Osteocyte (in vitro differentiated cells): ENCODE measurements around the gene VAPA. TPM values are rescaled to one million over a fixed set of nuclear protein-coding genes. Genes with fewer than 3 reads are reported as not detected.

Source experiments
- DNase-seq: peaks from one replicate; pipeline ENCODE4 v3.0.0; 2021; ENCODE audit warnings: mixed read lengths; ENCODE audit not compliant: unreplicated experiment; ENCODE audit errors: extremely low spot score
- H3K27ac Mint-ChIP-seq: one replicate; pipeline ENCODE4 v1.8.0; 2021; ENCODE audit warnings: mild to moderate bottlenecking, mixed read lengths; ENCODE audit not compliant: unreplicated experiment
- H3K27me3 Mint-ChIP-seq: one replicate; pipeline ENCODE4 v1.8.0; 2021; ENCODE audit warnings: mixed read lengths; ENCODE audit not compliant: unreplicated experiment
- H3K36me3 Mint-ChIP-seq: one replicate; pipeline ENCODE4 v1.8.0; 2021; ENCODE audit warnings: mixed read lengths; ENCODE audit not compliant: unreplicated experiment
- H3K4me1 Mint-ChIP-seq: one replicate; pipeline ENCODE4 v1.8.0; 2021; ENCODE audit warnings: mixed read lengths; ENCODE audit not compliant: unreplicated experiment
- H3K4me3 Mint-ChIP-seq: one replicate; pipeline ENCODE4 v1.8.0; 2021; ENCODE audit warnings: mild to moderate bottlenecking, moderate library complexity, mixed read lengths; ENCODE audit not compliant: unreplicated experiment
- H3K9me3 Mint-ChIP-seq: one replicate; pipeline ENCODE4 v1.8.0; 2021; ENCODE audit warnings: mixed read lengths; ENCODE audit not compliant: unreplicated experiment
- CTCF ChIP-seq: fragments of 200-600 bp; sonication (generic); IDR thresholded peaks from 2 replicates; pipeline ENCODE4 v1.5.0; 2021; ENCODE audit warnings: antibody characterized with exemption, mild to moderate bottlenecking, moderate library complexity
- total RNA-seq: library from RNA; stranded (reverse); gene quantifications from 2 replicates; pipeline ENCODE4 v1.2.1, GENCODE V29; 2021

The VAPA gene
- total RNA-seq, 1 donor from 2014 or later, result 157 TPM

- Mint-ChIP-seq H3K4me3 (no peak overlapping the region), H3K36me3 (peaks cover 52% of the 10 kb centered on the region), H3K9me3 (no peaks in the 10 kb centered on the region), H3K27ac (no peak overlapping the region), H3K27me3 (no peaks in the 10 kb centered on the region), H3K4me1 (no peaks in the 10 kb centered on the region)
- TF ChIP-seq CTCF, result no peak
- DNase-seq, result no peak
Observed at GRCh38 chr18:9941660-9942059, 27.8 kb downstream of the VAPA start.

GRCh38 chr18:9943311-9943710, 29.5 kb downstream of the VAPA start:
- H3K36me3 Mint-ChIP-seq, result peaks cover 41% of the 10 kb centered on the region
- H3K27me3 Mint-ChIP-seq, result no peaks in the 10 kb centered on the region
- H3K27ac Mint-ChIP-seq, result no peak overlapping the region
- H3K4me1 Mint-ChIP-seq, result no peaks in the 10 kb centered on the region
- no peaks in the 10 kb centered on the region for H3K9me3 Mint-ChIP-seq
- no peak for DNase-seq
- TF ChIP-seq CTCF, result no peak
- no peak overlapping the region for H3K4me3 Mint-ChIP-seq

- TF ChIP-seq CTCF, result no peak
- Mint-ChIP-seq H3K9me3 (no peaks in the 10 kb centered on the region), H3K27me3 (no peaks in the 10 kb centered on the region), H3K4me1 (no peaks in the 10 kb centered on the region), H3K4me3 (no peak overlapping the region), H3K36me3 (peaks cover 40% of the 10 kb centered on the region), H3K27ac (no peak overlapping the region)
- no peak for DNase-seq
Observed at GRCh38 chr18:9944805-9945204, 31.0 kb downstream of the VAPA start.

GRCh38 chr18:9946831-9947230, 33.0 kb downstream of the VAPA start:
- Mint-ChIP-seq H3K4me3 (no peak overlapping the region), H3K27ac (no peak overlapping the region), H3K9me3 (no peaks in the 10 kb centered on the region), H3K36me3 (peaks cover 40% of the 10 kb centered on the region), H3K4me1 (no peaks in the 10 kb centered on the region), H3K27me3 (no peaks in the 10 kb centered on the region)
- no peak for TF ChIP-seq CTCF
- no peak for DNase-seq

GRCh38 chr18:9947248-9947647, 33.4 kb downstream of the VAPA start:
- no peaks in the 10 kb centered on the region for H3K27me3 Mint-ChIP-seq
- H3K27ac Mint-ChIP-seq, result no peak overlapping the region
- no peak overlapping the region for H3K4me3 Mint-ChIP-seq
- peaks cover 39% of the 10 kb centered on the region for H3K36me3 Mint-ChIP-seq
- no peak for DNase-seq
- TF ChIP-seq CTCF, result no peak
- H3K9me3 Mint-ChIP-seq, result no peaks in the 10 kb centered on the region
- H3K4me1 Mint-ChIP-seq, result no peaks in the 10 kb centered on the region
